GM19395 (cell line): ENCODE data around the gene SOX1.

ENCODE experiments used
- ATAC-seq: cut with Tn5 transposase; IDR thresholded peaks from one replicate; pipeline ENCODE4 v1.9.1; 2021; ENCODE audit warnings: mild to moderate bottlenecking, moderate library complexity; ENCODE audit not compliant: unreplicated experiment

The SOX1 gene

DNA sequence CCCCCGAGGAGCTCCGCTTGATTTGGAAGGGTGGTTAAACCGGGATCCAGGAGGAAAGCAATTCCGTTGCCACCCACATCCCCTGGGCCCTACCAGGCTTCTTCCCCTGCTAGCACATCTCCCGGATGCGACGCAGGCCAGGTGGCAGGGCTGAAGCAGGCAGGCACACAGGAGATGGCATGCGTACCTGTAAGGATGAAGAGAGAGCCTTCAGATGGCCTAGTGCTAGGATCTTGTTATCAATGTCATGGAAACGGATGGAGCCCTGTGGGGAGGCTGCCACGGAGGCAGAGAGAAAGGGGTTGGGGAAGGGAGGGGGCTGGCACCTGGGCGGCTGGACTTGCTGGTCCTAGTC lies 8.5 kb upstream of the SOX1 start:
- no peak for ATAC-seq

DNA sequence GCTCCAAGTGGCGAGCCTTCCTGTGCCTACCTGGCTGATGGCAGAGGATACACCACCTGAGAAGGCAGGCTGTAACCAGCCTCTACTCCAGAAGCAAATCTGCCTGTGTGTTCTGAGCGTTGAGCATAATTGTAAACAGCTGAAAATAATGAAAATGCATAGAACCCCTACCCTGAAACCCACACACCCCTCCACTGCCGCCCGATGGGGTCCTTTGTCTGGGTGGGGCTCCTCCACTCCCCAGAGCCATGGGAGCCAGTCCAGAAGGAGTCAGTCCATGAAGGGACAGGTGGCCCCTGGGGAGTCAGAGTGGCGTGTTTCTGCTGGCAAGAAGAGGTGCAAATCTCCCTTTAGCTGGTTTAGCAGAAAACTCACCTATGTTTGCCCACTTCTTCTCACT lies 8.0 kb upstream of the SOX1 start:
- no peak for ATAC-seq

DNA sequence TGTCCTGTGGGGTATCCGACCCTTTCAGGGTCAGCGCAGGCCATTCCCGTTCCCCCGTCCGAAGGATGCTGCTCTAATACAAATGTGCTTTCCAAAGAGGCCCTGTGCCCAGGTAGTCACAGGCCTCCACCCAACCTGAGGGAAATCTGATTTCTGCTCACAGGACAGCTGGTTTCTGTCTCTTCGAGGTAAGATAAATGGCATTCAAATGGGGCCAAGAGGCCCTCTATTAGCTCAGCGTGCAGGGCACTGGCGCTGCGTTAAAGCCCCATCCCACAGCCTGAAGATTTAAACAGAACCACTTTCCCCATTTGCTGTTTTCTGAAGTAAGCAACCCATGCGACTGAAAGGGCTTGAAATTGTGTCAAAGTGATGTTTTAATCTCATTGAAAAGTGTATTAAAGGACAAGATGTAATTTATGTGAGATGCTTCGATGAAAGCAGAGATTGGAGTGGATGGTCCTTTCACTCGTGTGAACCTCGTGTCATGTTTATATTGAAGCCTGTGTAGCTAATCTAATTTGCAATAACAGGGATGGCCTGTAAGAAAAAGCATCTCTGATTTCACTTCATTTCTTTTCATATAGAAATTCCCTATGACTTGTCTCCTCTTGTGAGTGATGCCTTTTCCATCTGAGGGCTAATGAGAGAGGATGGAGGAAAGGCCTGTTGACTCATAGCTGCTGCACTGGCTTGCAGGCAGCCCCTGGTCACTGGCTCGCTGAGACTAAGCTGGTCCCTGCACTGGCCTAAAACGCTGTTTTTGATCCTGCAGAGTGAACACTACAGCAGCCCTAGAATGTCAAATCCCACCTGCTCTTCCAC lies 7.3 kb upstream of the SOX1 start:
- no peak for ATAC-seq

- ATAC-seq = no peak
Observed at GRCh38 chr13:112060282-112060830, 6.6 kb upstream of the SOX1 start.

DNA sequence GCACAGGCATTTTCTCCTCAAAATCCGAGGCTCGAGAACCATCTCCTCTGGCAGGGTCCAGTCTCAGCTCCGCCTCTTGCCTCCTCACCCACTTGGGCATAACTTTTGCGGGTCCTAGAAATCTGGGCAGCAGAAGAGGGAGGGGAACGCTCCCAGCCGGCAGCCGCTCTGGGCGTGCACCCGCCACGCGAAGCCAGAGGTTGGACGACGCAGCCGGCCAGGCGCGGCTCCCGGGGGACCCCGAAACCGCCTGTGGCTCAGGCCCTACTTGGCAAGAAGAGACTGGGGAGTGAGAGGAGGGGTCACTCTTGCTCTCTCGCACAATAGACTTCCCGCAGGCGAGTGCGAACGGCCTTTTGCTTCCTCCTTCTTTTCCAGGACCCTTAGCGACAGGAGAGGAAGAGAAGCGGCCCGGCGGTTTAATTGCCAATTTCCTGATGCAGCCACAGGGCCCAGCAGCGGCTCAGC lies 6.0 kb upstream of the SOX1 start:
- no peak for ATAC-seq

GRCh38 chr13:112061367-112062061 lies 5.4 kb upstream of the SOX1 start:
- no peak for ATAC-seq

GRCh38 chr13:112062072-112062567 lies 4.8 kb upstream of the SOX1 start:
- no peak for ATAC-seq

- no peak for ATAC-seq
Observed at GRCh38 chr13:112062571-112063570, 4.1 kb upstream of the SOX1 start.

GRCh38 chr13:112063807-112064206 lies 3.1 kb upstream of the SOX1 start:
- no peak for ATAC-seq

DNA sequence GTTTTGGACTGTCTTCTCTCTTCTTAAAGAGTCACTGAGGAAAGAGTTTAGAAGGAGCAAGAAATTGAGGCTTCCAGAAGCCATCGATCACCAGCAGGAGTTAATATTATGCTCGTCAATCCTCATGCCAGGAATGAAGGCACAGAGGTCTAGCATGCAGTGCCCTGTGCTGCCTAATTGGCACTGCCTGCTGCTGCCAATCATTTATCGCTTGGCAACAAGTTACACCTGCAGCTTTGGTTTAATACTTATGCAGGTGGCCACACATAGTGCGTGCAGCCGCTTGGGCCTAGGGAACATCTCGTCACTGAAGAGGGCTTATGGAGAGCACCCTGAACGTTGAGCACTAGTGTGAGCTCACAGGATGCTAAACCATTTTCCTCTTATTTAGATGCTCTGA lies 2.7 kb upstream of the SOX1 start:
- ATAC-seq = no peak

- ATAC-seq = no peak
Observed at GRCh38 chr13:112065521-112065866, 1.5 kb upstream of the SOX1 start.

- ATAC-seq = no peak
Observed at GRCh38 chr13:112065867-112066623, 904 bp upstream of the SOX1 start.

DNA sequence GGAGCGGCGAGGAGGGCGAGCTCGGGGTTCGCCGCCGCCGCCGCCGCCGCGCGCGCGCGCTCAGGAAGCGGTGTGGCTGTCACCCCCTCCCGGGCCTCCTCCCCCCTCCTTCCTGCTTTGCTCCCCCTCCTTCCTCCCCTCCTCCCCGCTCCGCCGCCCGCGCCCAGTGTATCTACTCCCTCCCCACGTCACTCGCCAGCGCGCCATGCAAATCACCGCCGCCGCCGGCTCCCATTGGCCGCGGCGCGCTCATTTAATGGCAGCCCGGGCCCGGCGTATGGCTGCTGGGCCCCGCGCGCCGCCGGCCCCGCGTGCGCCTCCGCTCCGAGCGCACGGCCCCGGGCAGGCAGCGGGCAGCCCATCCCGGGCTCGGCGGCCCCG lies 335 bp upstream of the SOX1 start:
- no peak for ATAC-seq

GRCh38 chr13:112067871-112068539 lies 1.1 kb downstream of the SOX1 start:
- no peak for ATAC-seq

GRCh38 chr13:112068540-112069060 lies 1.7 kb downstream of the SOX1 start:
- no peak for ATAC-seq

DNA sequence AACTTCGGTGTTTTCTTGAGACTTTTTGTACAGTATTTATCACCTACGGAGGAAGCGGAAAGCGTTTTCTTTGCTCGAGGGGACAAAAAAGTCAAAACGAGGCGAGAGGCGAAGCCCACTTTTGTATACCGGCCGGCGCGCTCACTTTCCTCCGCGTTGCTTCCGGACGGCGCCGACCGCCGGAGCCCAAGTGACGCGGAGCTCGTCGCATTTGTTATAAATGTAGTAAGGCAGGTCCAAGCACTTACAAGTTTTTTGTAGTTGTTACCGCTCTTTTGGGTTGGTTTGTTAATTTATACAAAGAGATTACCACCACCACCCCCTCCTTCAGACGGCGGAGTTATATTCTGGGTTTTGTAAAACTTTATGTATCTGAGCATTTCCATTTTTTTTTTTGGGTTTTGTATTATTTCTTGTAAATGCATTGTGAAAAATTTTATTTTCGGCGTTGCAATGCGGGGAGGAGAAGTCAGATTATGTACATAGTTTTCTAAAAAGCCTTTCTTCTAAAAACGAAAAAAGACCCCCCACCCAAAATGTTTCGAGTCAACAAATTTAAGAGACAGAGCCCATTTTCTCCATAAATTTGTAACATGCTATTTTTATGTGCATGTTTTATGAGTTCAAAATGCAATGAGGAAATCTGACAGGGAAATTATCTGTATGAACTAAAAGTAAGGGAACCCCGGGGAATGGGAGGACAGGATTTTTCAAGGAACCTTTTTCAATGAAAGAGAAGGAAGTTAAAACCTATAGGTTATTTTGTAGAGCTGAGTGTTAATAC lies 2.3 kb downstream of the SOX1 start:
- ATAC-seq = no peak

DNA sequence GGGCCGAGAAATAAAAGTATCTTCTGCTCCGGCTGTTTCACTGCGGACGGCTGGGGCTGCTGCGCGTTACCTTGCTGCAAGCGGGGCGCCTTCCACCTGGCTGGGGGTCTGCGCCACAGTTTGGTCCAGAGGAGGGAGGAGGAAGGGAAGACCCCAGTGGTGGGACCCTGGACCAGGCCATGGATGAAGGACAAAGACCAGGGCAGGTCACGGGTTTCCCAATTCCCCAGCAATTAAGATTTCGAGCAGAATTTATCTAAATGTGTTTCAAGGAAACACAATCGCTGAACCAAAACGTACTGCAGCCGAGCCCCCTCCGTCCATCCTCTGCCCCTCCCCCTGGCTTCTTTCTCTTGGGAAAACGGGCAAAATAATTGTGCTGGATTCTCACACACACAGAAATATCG lies 2.9 kb downstream of the SOX1 start:
- ATAC-seq = no peak

DNA sequence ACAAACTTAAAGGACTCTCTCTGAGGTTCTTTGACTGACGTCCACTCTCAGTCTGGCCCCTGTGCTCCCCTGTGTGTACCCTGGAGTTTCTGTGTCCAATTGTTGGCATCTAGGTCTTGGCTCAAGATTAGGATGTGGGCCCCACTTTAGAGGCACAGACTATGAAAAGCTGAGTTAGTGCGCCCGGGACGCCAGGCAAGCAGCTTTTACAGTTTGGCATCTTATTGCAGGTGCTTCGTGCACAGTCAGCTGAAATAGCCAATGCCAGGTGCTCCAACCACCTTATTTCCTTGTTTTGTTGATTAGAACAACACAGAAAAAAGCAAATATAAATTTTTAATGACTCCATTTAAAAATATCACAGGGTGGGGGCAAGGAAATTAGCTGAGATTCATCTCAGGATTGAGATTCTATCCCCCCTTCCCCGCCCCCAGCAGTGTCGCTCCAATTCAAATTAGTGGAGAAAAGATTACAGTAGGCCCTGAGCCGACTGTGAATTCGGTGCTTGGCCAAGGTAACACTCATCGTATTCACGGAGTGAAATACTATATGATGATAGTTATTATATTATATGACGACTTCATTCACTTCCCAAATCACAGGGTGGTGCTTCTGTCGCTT lies 4.3 kb downstream of the SOX1 start:
- no peak for ATAC-seq
